Measurements from ENCODE around the gene NUP188.

Gene NUP188

DNA sequence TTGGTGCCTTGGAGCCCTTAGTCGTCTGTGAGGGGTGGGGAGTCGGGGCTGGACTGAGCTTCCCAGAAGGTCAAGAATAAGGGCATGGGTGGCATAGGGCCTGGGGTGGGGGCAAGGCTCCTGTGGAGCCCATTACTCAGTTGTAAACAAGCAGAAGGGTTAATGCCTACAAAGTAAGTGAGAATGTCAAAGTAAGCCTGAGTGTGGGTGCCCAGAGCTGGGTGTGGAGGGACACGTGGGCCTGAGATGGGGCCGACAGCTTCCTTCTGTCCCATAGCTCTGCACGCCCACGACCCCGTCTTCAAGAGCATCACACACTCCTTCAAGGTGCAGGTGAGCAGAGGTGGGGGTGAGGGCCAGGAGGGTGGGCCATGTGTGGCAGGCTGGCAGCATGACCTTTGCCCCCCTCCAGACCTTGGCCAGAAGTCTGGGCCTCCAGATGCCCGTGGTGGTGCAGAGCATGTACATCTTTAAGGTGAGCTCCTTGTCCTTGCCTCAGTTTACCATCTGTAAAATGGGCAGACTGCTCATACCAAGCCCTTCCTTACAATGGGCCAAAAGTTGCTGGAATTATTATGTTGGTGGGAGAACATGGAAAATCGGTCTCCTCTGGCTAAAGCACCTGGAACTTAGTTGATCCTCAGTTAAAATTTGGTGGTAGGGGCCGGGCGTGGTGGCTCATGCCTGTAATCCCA, 11.2 kb upstream of the NUP188 start:
- no peaks in the 10 kb centered on the region for H3K27me3 ChIP-seq (replicated peaks)
- in situ Hi-C loops (cut with HindIII; ENCODE audit: low pct_ligation_motif_present, low sequenced_read_pairs): no loop called here
- H3K36me3 ChIP-seq (replicated peaks): no peaks in the 10 kb centered on the region
- H3K27ac ChIP-seq: no peak overlapping the region
- TF ChIP-seq CTCF (IDR thresholded peaks at IDR 0.05; ENCODE audit: low read depth, low read length, missing control alignments): no peak
- H3K4me3 ChIP-seq (ENCODE audit: low read depth, low read length): no peak overlapping the region
- no peak for DNase-seq

DNA sequence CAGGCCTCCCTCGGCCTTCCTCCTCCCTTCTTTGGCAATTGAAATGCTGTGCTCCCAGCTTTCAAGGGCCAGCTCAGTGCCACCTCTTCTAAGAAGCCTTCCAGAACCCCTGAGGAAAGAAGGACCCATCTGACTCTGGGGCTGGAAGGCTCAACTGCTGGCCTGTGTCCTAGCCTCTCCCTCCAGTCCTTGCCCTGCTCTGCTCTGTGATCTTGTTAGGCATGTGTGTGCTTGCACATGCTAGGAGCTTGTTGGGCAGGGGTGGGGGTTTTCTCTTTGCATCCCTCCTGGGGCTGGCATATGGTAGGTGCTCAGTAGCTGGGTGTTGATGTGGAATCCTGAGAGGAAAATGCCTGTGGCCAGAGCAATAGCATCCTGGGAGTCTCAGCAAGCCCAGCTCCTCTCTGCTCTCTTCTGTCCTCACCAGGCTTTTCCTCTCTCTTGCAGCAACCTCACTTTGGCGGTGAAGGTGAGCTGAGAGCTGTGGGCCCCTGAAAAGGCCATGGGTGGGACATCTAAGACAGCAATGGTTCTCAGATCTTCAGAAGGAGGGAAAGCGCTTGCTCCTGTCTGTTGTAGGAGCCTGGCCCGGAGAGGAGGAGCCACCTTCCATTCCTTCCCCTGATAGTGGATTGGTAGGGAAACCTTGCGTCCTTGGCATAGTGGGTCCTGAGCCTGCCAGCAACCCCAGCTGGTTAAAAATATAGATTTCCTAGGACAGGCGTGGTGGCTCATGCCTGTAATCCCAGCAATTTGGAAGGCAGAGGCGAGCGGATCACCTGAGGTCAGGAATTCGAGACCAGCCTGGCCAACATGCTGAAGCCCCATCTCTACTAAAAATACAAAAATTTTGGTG, 10.0 kb upstream of the NUP188 start:
- in situ Hi-C loops (cut with HindIII; ENCODE audit: low pct_ligation_motif_present, low sequenced_read_pairs): no loop called here
- no peak for DNase-seq
- no peak overlapping the region for H3K27ac ChIP-seq
- TF ChIP-seq CTCF (IDR thresholded peaks at IDR 0.05; ENCODE audit: low read depth, low read length, missing control alignments): no peak
- no peaks in the 10 kb centered on the region for H3K36me3 ChIP-seq (replicated peaks)
- no peak overlapping the region for H3K4me3 ChIP-seq (ENCODE audit: low read depth, low read length)
- H3K27me3 ChIP-seq (replicated peaks): no peaks in the 10 kb centered on the region

GRCh38 chr9:128940271-128940921, 7.1 kb upstream of the NUP188 start:
- Histone ChIP-seq H3K36me3 (replicated peaks) (no peaks in the 10 kb centered on the region), H3K4me3 (ENCODE audit: low read depth, low read length) (no peak overlapping the region), H3K27me3 (replicated peaks) (no peaks in the 10 kb centered on the region), H3K27ac (no peak overlapping the region)
- DNase-seq: no peak
- no peak for TF ChIP-seq CTCF (IDR thresholded peaks at IDR 0.05; ENCODE audit: low read depth, low read length, missing control alignments)
- in situ Hi-C loops (cut with HindIII; ENCODE audit: low pct_ligation_motif_present, low sequenced_read_pairs): no loop called here

- no peaks in the 10 kb centered on the region for H3K27me3 ChIP-seq (replicated peaks)
- in situ Hi-C loops (cut with HindIII; ENCODE audit: low pct_ligation_motif_present, low sequenced_read_pairs): no loop called here
These were observed 6.3 kb upstream of the NUP188 start for GRCh38 chr9:128940946-128941755.

More at GRCh38 chr9:128940946-128941755, 6.3 kb upstream of the NUP188 start:
- no peak for TF ChIP-seq CTCF (IDR thresholded peaks at IDR 0.05; ENCODE audit: low read depth, low read length, missing control alignments)
- H3K27ac ChIP-seq: no peak overlapping the region
- H3K4me3 ChIP-seq (ENCODE audit: low read depth, low read length): no peak overlapping the region
- no peak for DNase-seq
- H3K36me3 ChIP-seq (replicated peaks): no peaks in the 10 kb centered on the region

All from brain microvascular endothelial cell (primary cell).